GM19438 (cell line): ENCODE measurements around the gene SYNGR4.

ENCODE experiments used
- ATAC-seq: cut with Tn5 transposase; IDR thresholded peaks from one replicate; pipeline ENCODE4 v1.9.1; 2021; ENCODE audit warnings: low read depth; ENCODE audit not compliant: unreplicated experiment

The SYNGR4 gene

DNA sequence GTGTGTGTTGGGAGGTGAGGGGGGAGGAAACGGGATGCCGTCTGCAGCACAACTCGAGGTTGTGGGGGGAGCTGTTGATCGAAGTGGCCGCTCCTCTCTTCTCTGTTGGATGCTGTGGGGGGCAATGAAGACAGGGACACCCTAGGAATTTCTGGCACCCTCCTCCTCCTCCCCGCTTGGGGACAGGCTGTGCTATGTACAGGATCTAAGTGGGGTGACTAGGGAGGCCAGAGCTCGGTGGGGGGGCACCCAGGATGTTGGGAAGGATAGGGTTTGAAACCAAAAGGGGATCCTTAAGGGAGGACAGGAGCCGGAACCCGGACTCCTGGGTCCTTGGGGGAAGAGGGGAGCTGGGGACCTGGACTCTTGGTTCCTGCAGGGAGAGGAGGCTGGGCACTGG is 31.3 kb downstream of the SYNGR4 start:
- no peak for ATAC-seq

DNA sequence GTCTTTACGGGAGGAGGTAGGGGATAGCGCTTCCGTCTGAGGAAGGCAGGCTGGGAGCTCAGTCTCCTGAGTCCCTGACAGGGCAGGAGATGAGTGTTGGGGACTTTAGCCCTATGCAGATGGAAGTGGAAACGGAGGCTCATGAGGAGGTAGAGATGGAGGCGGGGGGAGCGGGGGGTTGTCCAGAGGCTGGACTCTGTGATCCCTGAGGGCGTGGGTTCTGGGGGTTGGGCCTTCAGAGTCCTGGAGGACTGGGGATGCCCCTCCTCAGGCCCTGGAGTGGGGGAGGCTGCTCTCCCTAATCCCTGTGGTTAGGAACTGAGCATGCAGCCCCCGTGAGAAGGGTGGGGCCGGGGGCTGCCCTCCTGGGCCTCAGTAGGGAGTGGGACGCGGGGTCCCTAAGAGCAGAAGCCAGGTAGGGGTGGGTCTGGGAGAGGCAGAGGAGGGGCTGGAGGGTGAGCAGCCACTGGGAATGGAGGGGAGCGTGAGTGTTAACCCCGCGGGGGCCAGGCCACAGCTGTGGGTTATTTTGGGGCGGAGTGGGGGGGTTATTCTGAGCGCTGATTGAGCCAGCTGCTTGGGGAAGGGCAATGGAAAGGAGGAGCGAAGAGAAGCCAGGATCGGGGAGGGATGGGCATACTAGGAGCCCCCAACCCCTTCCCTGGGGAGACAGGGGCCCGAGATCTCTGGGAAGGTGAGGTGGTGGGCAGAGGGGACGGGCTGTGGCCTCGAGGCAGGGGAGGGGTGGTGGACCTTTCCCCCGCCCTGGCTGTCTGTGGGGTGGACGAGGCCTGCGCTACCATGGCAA is 32.1 kb downstream of the SYNGR4 start:
- no peak for ATAC-seq

DNA sequence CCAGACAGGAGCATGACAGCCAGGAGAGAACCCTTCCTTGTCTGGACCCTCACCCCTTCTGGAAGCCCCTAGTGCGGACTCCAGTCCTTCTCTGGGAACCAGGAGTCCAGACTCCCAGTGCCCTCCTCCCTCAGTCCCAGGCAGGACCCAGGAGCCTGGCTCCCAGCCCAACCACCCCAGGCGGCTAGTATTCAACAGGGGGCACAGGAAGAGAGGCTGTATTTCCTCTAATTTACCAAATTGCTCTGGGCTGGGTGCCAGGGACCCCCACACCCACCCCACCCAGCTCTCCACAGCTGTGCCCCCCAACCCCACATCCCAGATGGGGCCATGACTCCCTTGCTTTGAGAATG is 32.6 kb downstream of the SYNGR4 start:
- ATAC-seq: no peak

DNA sequence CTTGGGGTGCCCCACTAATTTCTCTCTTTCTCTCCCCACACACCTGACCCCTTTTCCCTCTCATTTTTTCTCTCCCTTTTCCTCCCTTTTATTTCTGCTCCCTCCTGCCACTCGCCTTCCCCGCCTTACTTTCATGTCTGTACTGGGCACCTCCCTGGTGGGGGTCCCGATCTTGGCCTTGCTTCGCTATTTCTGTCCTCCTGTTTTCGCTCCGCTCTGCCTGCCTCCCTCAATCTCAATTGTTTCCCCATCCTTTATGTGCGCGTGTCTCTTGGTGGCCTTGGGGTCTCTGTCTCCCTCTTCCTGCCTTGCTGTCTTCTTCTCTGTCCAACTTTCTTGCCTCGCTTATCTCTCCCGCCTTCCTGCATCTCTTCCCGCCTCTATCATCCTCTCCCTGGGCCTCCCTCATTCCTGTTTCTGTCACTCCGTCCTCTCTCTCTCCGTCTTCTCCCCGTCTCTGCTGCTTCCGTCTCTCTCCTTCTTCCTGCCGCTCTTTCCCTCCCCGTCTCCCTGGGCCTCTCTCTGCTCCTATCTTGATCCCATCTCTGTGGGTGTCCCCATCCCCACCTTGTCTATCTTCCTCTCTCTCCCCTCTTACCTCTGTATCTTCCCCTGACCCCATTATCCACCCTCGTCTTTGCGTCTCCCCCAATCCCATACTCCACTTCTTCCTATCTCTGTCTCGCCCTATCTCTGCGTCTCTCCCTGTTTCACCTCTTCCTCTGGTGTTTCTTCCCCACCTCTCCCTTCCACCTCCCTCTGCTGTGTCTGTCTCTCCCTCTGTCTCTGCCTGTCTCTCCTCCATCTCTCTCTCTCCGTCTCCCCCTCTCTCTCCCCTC is 33.3 kb downstream of the SYNGR4 start:
- ATAC-seq: no peak

GRCh38 chr19:48398102-48398374 is 33.9 kb downstream of the SYNGR4 start:
- ATAC-seq: no peak

GRCh38 chr19:48398375-48399235 is 34.4 kb downstream of the SYNGR4 start:
- no peak for ATAC-seq

- ATAC-seq: no peak
These were observed 36.0 kb downstream of the SYNGR4 start for GRCh38 chr19:48400018-48400742.

GRCh38 chr19:48401287-48401686 is 37.1 kb downstream of the SYNGR4 start:
- no peak for ATAC-seq

- no peak for ATAC-seq
These were observed 39.4 kb downstream of the SYNGR4 start for GRCh38 chr19:48403606-48404005.

DNA sequence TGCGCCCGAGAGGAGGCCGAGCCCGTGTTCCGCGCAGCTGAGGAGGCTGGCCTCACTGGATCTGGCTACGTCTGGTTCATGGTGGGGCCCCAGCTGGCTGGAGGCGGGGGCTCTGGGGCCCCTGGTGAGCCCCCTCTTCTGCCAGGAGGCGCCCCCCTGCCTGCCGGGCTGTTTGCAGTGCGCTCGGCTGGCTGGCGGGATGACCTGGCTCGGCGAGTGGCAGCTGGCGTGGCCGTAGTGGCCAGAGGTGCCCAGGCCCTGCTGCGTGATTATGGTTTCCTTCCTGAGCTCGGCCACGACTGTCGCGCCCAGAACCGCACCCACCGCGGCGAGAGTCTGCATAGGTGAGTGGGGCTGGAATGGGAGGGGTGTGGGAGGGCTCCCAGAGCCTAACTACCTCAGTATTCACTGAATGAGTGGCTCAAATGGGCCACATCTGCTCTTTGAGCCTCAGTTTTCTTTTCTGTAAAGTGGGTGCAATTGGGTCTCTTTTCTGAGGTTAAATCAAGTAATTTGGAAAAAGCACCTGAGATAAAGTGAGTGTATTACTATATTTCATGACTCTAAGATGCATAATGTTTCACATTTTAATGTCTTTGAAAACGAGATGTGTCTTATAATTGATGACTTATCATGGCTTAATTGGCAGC is 41.0 kb downstream of the SYNGR4 start:
- ATAC-seq: no peak

GRCh38 chr19:48405850-48406249 is 41.7 kb downstream of the SYNGR4 start:
- ATAC-seq: no peak

GRCh38 chr19:48413879-48414587 is 49.9 kb downstream of the SYNGR4 start:
- ATAC-seq: no peak

DNA sequence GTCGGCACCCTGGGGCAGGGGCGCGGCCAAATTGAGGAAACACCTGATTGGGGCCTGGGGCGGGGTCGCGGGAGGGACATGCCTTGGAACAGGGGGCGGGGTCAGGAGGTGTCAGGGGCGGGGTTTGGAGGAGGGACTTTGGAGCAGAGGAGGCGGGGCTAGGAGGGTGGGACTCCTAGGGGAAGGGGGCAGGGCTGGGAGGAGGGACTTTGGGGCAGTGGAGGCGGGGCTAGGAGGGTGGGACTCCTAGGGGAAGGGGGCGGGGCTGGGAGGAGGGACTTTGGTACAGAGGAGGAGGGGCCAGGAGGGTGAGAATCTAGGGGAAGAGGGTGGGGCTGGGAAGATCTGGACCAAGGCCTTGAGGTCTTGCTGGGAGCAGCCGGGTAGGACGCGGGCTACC is 51.2 kb downstream of the SYNGR4 start:
- no peak for ATAC-seq

GRCh38 chr19:48415806-48416221 is 51.6 kb downstream of the SYNGR4 start:
- no peak for ATAC-seq

DNA sequence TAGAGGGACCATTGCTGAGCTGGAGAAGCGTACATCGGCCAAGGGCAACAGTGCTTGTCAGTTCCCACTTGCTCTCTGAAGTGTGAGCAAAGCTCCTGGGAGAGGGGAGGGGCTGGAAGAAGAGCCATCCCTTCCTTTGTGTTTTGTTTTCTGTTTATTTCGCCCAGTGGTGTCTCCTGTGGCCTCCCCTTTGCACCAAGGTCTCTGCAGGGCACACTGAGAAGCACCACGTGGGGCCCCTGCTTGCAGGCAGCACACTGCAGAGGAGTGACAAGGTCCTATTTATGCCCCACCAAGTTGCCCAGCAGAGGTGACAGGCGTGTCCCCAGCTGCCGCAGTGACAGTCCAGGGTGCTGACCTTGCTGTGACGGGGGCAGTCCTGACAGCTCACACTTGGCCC is 53.3 kb downstream of the SYNGR4 start:
- no peak for ATAC-seq

DNA sequence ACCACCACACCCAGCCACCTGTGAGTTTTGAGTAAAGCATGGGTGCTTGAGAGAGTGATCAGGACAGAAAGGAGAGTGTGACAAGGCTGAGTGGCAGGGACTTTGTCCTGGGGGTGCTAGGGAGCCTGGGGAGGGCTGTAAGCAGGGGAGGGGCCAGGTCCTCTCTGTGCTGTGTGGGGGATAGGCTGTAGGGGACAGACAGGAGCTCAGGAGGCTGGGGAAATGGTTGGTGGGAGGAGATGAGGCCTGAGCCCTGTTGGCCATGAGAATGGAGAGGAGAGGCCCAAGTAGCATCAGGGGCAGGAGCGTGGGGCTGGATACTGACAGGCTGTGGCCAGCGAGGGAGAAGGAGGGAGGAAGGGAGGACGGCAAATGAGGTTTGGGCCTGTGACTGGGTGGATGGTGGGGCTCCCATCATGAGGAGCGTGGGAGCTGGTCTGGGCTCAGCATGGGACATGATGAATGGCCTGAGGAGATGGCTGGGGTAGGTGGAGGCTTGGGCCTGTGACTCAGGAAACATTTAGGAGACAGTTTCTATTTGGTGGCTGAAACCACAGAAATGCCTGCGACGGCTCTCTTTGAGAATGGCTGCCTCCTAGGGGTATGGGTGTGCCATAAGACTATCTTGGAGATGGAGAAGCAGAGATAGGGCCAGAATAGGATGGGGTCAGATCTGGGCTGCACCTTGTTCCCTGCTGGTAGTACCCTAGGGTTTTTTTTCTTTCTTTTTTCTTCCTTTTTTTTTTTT is 54.3 kb downstream of the SYNGR4 start:
- no peak for ATAC-seq

DNA sequence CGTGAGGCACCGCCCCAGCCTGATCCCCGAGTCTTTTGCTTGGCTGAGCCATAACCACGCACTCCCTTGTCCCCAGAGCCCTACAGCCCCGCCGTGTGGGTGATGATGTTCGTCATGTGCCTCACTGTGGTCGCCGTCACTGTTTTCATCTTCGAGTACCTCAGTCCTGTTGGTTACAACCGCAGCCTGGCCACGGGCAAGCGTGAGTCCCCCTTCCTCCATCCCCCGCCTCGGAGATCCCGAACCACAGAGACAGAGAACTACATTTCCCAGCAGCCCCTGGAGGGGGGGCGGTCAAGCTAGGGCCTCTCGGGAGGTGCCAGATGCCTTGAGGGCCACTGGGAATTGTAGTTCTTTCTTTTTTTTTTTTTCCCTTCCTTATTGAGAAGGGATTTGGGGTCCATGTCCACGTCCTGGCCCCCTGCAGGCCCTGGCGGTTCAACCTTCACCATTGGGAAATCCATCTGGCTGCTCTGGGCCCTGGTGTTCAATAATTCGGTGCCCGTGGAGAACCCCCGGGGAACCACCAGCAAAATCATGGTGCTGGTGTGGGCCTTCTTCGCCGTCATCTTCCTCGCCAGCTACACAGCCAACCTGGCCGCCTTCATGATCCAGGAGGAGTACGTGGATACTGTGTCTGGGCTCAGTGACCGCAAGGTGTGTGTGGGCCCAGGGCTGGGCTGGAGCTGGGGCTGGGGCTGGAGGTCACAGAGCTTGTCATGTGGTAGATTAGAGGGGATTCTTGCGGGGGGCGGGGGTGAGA is 55.2 kb downstream of the SYNGR4 start:
- no peak for ATAC-seq

DNA sequence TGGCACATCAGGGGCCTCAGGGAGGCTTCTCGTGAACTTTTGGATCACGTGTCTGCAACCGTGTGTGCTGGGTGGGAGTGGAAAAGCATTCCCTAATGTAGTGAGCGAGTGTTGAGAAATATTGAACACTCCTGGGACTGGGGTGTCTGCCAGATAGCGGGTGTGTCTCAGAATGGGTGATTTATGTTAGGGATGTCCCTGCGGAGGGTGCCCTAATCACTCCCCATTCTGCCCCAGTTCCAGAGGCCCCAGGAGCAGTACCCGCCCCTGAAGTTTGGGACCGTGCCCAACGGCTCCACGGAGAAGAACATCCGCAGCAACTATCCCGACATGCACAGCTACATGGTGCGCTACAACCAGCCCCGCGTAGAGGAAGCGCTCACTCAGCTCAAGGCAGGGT is 57.4 kb downstream of the SYNGR4 start:
- ATAC-seq: no peak
